ENCODE results near the gene TSSK6.

- TF ChIP-seq CTCF (IDR thresholded peaks at IDR 0.05; ENCODE audit: insufficient read depth, low read length, poor library complexity, severe bottlenecking) (no peak), EZH2phosphoT487 (conservative IDR thresholded peaks at IDR 0.05; ENCODE audit: low read length) (no peak)
Observed at GRCh38 chr19:19501798-19502197, 13.6 kb downstream of the TSSK6 start.

Measured in SU-DHL-6 (cell line).